ENCODE measurements around the gene RBMS1. TPM values are rescaled to one million over a fixed set of nuclear protein-coding genes. Genes with fewer than 3 reads are reported as not detected.

RBMS1 gene
- total and polyA plus RNA-seq, 2 of the 4 experiments (the other 2 are of a cell fraction) = 43.5 to 64.9 TPM

DNA sequence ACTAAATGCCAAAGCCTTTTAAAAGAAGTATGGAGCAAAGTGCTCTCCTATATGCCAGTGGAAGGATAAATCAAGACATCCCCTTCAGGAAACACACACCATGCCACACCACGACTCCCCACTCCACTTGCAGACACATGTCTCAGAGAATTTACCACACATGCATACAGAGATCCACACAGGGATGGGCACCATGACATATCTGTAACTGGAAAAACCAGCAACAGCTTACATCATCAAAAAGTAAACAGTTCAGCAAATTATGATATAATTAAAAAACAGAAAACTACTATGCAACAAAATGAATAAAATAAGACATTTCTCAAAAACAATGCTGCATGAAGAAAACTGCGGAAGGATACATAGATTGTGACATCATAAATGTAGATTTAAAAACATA is 29.6 kb downstream of the RBMS1 start:
- Histone ChIP-seq H3K9ac (ENCODE audit: low read depth, low read length) (no peak overlapping the region), H3K79me1 (ENCODE audit: low read depth in 1 of 2, low read length in 2 of 2) (peaks cover 24 to 61% of the 10 kb centered on the region in 2 experiments), H4K20me1 (ENCODE audit: insufficient read depth, low read length) (peaks cover 30% of the 10 kb centered on the region), H2BK20ac (ENCODE audit: low read depth, low read length) (no peak overlapping the region), H2BK120ac (ENCODE audit: low read depth, low read length) (no peak overlapping the region), H2AK5ac (ENCODE audit: low read depth, low read length) (peak overlapping the region; percentile 68), H3K4me1 (ENCODE audit: control insufficient read depth, insufficient read depth, low read length) (peaks cover 15% of the 10 kb centered on the region), H3K18ac (ENCODE audit: low read depth, low read length) (0 out of 2 replicates have a peak overlapping the region, but pooled peaks have one; percentile 33), H3K27me3 (ENCODE audit: control insufficient read depth, insufficient read depth, low read length) (no peaks in the 10 kb centered on the region), H3K14ac (replicated peaks; ENCODE audit: low read depth, low read length) (peak overlapping the region; percentile 63), H4K91ac (ENCODE audit: insufficient read depth, low read depth, low read length) (no peak overlapping the region), H3K9me3 (ENCODE audit: control insufficient read depth, insufficient read depth, low read length) (no peaks in the 10 kb centered on the region), H3K23ac (ENCODE audit: low read depth, low read length) (0 out of 2 replicates have a peak overlapping the region, but pooled peaks have one; percentile 40), H3K56ac (ENCODE audit: extremely low read depth, insufficient read depth, low read length) (no peak overlapping the region), H3K4me2 (ENCODE audit: low read depth, low read length) (peak overlapping the region; percentile 14; the same call in 1 of the 2 replicates), H2BK5ac (ENCODE audit: low read depth, low read length, poor library complexity, severe bottlenecking) (peak overlapping the region; percentile 37), H4K5ac (ENCODE audit: low read depth, low read length) (no peak overlapping the region), H4K8ac (ENCODE audit: low read depth in 2 of 2, low read length in 2 of 2) (no peak overlapping the region), H3K9me1 (ENCODE audit: insufficient read depth, low read length) (peaks cover 15% of the 10 kb centered on the region), H2AFZ (replicated peaks; ENCODE audit: low read length, poor library complexity) (no peak overlapping the region), H3K4me3 (ENCODE audit: insufficient read depth, low read depth, low read length) (no peak overlapping the region), H3K36me3 (ENCODE audit: control insufficient read depth, insufficient read depth, low read length) (no peaks in the 10 kb centered on the region), H2AK9ac (replicated peaks; ENCODE audit: low read depth, low read length, poor library complexity) (no peak overlapping the region), H3K27ac (ENCODE audit: insufficient read depth, low read length) (no peak overlapping the region), H2BK15ac (ENCODE audit: low read depth, low read length) (no peak overlapping the region), H3K4ac (ENCODE audit: low read depth, low read length) (no peak overlapping the region; the same call in 1 of the 2 replicates)
- DNase-seq (no peak), ATAC-seq (ENCODE audit: low read depth) (no peak)
- BruUV-seq (replicated peaks) = no TSS peak
- intact Hi-C loops (cut with micrococcal nuclease) = no loop called here
- POLR2A ChIA-PET (ENCODE audit: unreplicated experiment) = no interaction called here
- WGBS, 2 experiments (ENCODE audit: extremely low coverage in 2 of 2, insufficient read length in 1 of 2) = no CpG with 5 or more reads among the region's 2 CpGs
- CTCF ChIA-PET = interaction anchor here (1.3 kb wide), 1 partner anchor 110 kb away, joined by 3 read pairs; no protein-coding TSS in a partner anchor
- in situ Hi-C loops (cut with MboI; ENCODE audit: low sequenced_read_pairs) = no loop called here
- dilution Hi-C loops (cut with HindIII; ENCODE audit: low sequenced_read_pairs, unreplicated experiment) = no loop called here
- no peak for TF ChIP-seq MXI1 (IDR thresholded peaks at IDR 0.05; ENCODE audit: borderline replicate concordance, low read depth, low read length)
- no peak for TF ChIP-seq NFE2L2 (IDR thresholded peaks at IDR 0.05; ENCODE audit: low read depth, low read length)
- no peak for TF ChIP-seq RCOR1 (IDR thresholded peaks at IDR 0.05; ENCODE audit: insufficient replicate concordance, low read length)
- TF ChIP-seq, protein P1, sequence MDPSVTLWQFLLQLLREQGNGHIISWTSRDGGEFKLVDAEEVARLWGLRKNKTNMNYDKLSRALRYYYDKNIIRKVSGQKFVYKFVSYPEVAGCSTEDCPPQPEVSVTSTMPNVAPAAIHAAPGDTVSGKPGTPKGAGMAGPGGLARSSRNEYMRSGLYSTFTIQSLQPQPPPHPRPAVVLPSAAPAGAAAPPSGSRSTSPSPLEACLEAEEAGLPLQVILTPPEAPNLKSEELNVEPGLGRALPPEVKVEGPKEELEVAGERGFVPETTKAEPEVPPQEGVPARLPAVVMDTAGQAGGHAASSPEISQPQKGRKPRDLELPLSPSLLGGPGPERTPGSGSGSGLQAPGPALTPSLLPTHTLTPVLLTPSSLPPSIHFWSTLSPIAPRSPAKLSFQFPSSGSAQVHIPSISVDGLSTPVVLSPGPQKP (IDR thresholded peaks at IDR 0.05; ENCODE audit: borderline replicate concordance, low read depth, low read length) = no peak
- TF ChIP-seq, protein P2, sequence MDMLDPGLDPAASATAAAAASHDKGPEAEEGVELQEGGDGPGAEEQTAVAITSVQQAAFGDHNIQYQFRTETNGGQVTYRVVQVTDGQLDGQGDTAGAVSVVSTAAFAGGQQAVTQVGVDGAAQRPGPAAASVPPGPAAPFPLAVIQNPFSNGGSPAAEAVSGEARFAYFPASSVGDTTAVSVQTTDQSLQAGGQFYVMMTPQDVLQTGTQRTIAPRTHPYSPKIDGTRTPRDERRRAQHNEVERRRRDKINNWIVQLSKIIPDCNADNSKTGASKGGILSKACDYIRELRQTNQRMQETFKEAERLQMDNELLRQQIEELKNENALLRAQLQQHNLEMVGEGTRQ (IDR thresholded peaks at IDR 0.05; ENCODE audit: low read depth, low read length) = no peak
- no peak for TF ChIP-seq FOS (IDR thresholded peaks at IDR 0.05; ENCODE audit: low read depth, low read length)
- no peak for TF ChIP-seq RFX5 (IDR thresholded peaks at IDR 0.05; ENCODE audit: low read depth, low read length)
- no peak for TF ChIP-seq MAZ (IDR thresholded peaks at IDR 0.05; ENCODE audit: borderline replicate concordance, low read depth, low read length)
- no peak for TF ChIP-seq SMC3 (IDR thresholded peaks at IDR 0.05; ENCODE audit: low read depth, low read length)
- no peak for TF ChIP-seq MAFK (IDR thresholded peaks at IDR 0.05; ENCODE audit: low read depth, low read length)

Measured in IMR-90 (cell line).